WTC11 (cell line): ENCODE results near the gene GABBR2. TPM values are rescaled to one million over a fixed set of nuclear protein-coding genes. Genes with fewer than 3 reads are reported as not detected.

Source experiments
- ATAC-seq: fragments of 200-7000 bp; cut with Tn5 transposase; 2 replicates; pipeline ENCODE4 v1.10.0; 2021; ENCODE audit warnings: mild to moderate bottlenecking, moderate library complexity
- CTCF ChIA-PET: fragments of 300-600 bp; sonication (Branson Sonifier 250); formaldehyde crosslinking; loops from one replicate; lab custom pipeline; 2021; ENCODE audit warnings: antibody characterized with exemption; lab: Charles Lee
- POLR2A ChIA-PET: fragments of 350-600 bp; sonication (Branson Sonifier 250); formaldehyde crosslinking; loops from one replicate; lab custom pipeline; 2021; ENCODE audit warnings: antibody characterized with exemption; lab: Charles Lee
- DNase-seq: peaks from one replicate; pipeline ENCODE4 v3.0.0; 2021; ENCODE audit warnings: low spot score
- H3K27ac Mint-ChIP-seq: 2 replicates; pipeline ENCODE4 v1.8.0; 2021; ENCODE audit warnings: mixed read lengths
- H3K27me3 Mint-ChIP-seq: 2 replicates; pipeline ENCODE4 v1.8.0; 2021; ENCODE audit warnings: low read depth, mild to moderate bottlenecking, moderate library complexity, mixed read lengths
- H3K36me3 Mint-ChIP-seq: 2 replicates; pipeline ENCODE4 v1.8.0; 2021; ENCODE audit warnings: mixed read lengths
- H3K4me1 Mint-ChIP-seq: 2 replicates; pipeline ENCODE4 v1.8.0; 2022; ENCODE audit warnings: mixed read lengths
- H3K4me3 Mint-ChIP-seq: 2 replicates; pipeline ENCODE4 v1.8.0; 2021; ENCODE audit warnings: mild to moderate bottlenecking, moderate library complexity, mixed read lengths
- H3K9me3 Mint-ChIP-seq: 2 replicates; pipeline ENCODE4 v1.8.0; 2021; ENCODE audit warnings: mixed read lengths
- AFF4 ChIP-seq: sonication (generic); formaldehyde crosslinking; IDR thresholded peaks from 2 replicates; pipeline ENCODE4 v1.8.1; 2023; ENCODE audit warnings: mild to moderate bottlenecking, missing genetic modification reagents, borderline replicate concordance
- ELF4 ChIP-seq: sonication (generic); formaldehyde crosslinking; IDR thresholded peaks from 2 replicates; pipeline ENCODE4 v1.8.1; 2022; ENCODE audit warnings: low read depth, mild to moderate bottlenecking, moderate library complexity, missing genetic modification reagents
- HMGXB4 ChIP-seq: sonication (generic); formaldehyde crosslinking; IDR thresholded peaks from 2 replicates; pipeline ENCODE4 v1.8.1; 2023; ENCODE audit warnings: mild to moderate bottlenecking, moderate library complexity, missing genetic modification reagents
- IRF2 ChIP-seq: sonication (generic); formaldehyde crosslinking; IDR thresholded peaks from 2 replicates; pipeline ENCODE4 v1.8.0; 2022; ENCODE audit warnings: low read depth, missing genetic modification reagents, borderline replicate concordance
- MLX ChIP-seq: sonication (generic); formaldehyde crosslinking; IDR thresholded peaks from 2 replicates; pipeline ENCODE4 v1.8.1; 2023; ENCODE audit warnings: mild to moderate bottlenecking, missing genetic modification reagents, moderate library complexity
- NFYB ChIP-seq: sonication (generic); formaldehyde crosslinking; conservative IDR thresholded peaks from 2 replicates; pipeline ENCODE4 v1.8.0; 2022; ENCODE audit warnings: low read depth, missing genetic modification reagents
- SMAD3 ChIP-seq: sonication (generic); formaldehyde crosslinking; IDR thresholded peaks from 2 replicates; pipeline ENCODE4 v1.8.0; 2022; ENCODE audit warnings: missing genetic modification reagents, mild to moderate bottlenecking, borderline replicate concordance
- ZNF317 ChIP-seq: sonication (generic); formaldehyde crosslinking; IDR thresholded peaks from 2 replicates; pipeline ENCODE4 v1.8.1; 2023; ENCODE audit warnings: low read depth, mild to moderate bottlenecking, moderate library complexity, missing genetic modification reagents, borderline replicate concordance
- ZNF512 ChIP-seq: sonication (generic); formaldehyde crosslinking; IDR thresholded peaks from 2 replicates; pipeline ENCODE4 v1.8.1; 2022; ENCODE audit warnings: missing genetic modification reagents, borderline replicate concordance
- total RNA-seq: library from RNA; stranded (reverse); gene quantifications from 3 replicates; pipeline ENCODE4 v1.2.3, GENCODE V29; 2021

GABBR2 gene
- total RNA-seq, 1 experiment from 2014 or later, result 0.92 TPM

GRCh38 chr9:98391406-98391805 lies 317.3 kb downstream of the GABBR2 start:
- ATAC-seq, result no peak
- ChIA-PET POLR2A (no interaction called here), CTCF (interaction anchor here (1.2 kb wide), 1 partner anchor 145 kb away, joined by 3 read pairs; no protein-coding TSS in a partner anchor)
- H3K27ac Mint-ChIP-seq, result no peak overlapping the region
- peaks cover 18% of the 10 kb centered on the region for H3K9me3 Mint-ChIP-seq
- H3K36me3 Mint-ChIP-seq, result no peaks in the 10 kb centered on the region
- no peaks in the 10 kb centered on the region; the same call in 1 of the 2 replicates for H3K27me3 Mint-ChIP-seq
- H3K4me1 Mint-ChIP-seq, result peaks cover 22% of the 10 kb centered on the region
- no peak for DNase-seq
- TF ChIP-seq ZNF317 (CRISPR knock-in tag) (no peak), NFYB (CRISPR knock-in tag) (no peak)
- H3K4me3 Mint-ChIP-seq, result no peak overlapping the region

GRCh38 chr9:98385751-98386150 lies 323.0 kb downstream of the GABBR2 start:
- no peaks in the 10 kb centered on the region; the same call in 1 of the 2 replicates for H3K27me3 Mint-ChIP-seq
- no peak for ATAC-seq
- H3K4me1 Mint-ChIP-seq, result peaks cover 23% of the 10 kb centered on the region
- no peaks in the 10 kb centered on the region for H3K9me3 Mint-ChIP-seq
- H3K4me3 Mint-ChIP-seq, result no peak overlapping the region
- no peak for TF ChIP-seq ZNF512 (CRISPR knock-in tag)
- TF ChIP-seq SMAD3 (CRISPR knock-in tag), result no peak
- TF ChIP-seq IRF2 (CRISPR knock-in tag), result no peak
- no peaks in the 10 kb centered on the region for H3K36me3 Mint-ChIP-seq
- H3K27ac Mint-ChIP-seq, result no peak overlapping the region
- ChIA-PET POLR2A (no interaction called here), CTCF (interaction anchor here (0.6 to 1.5 kb wide), 4 partner anchors 56 to 939 kb away, joined by 3 to 4 read pairs (median 3); no protein-coding TSS in a partner anchor)
- DNase-seq, result no peak

- no peaks in the 10 kb centered on the region for H3K9me3 Mint-ChIP-seq
- no peak for DNase-seq
- no peaks in the 10 kb centered on the region for H3K27me3 Mint-ChIP-seq
- TF ChIP-seq MLX, result no peak
- TF ChIP-seq AFF4 (CRISPR knock-in tag), result no peak
- no peak for TF ChIP-seq HMGXB4 (CRISPR knock-in tag)
- no peak for TF ChIP-seq ELF4 (CRISPR knock-in tag)
- H3K4me1 Mint-ChIP-seq, result peaks cover 29% of the 10 kb centered on the region
- no peaks in the 10 kb centered on the region for H3K36me3 Mint-ChIP-seq
- ATAC-seq, result peak; percentile 43
- POLR2A ChIA-PET, result no interaction called here
- H3K27ac Mint-ChIP-seq, result no peak overlapping the region
- CTCF ChIA-PET, result interaction anchor here (1.4 kb wide), 1 partner anchor 20 kb away, joined by 3 read pairs; no protein-coding TSS in a partner anchor
- H3K4me3 Mint-ChIP-seq, result no peak overlapping the region
These were observed 325.0 kb downstream of the GABBR2 start for GRCh38 chr9:98383758-98384157.
